Activated CD4-positive, CD25-positive, alpha-beta regulatory T cell treated with anti-CD3 and anti-CD28 coated beads, Interleukin-2, amount 50 U/mL, for 24 hours (primary cell): Measurements from ENCODE around the gene TTLL6.

Experiments used
- ATAC-seq, 2 donors: fragments of 150-1000 bp; cut with Tn5 transposase; one replicate each; pipeline ENCODE4 v1.10.0; 2021; ENCODE audit warnings: mild to moderate bottlenecking in 1 of 2, moderate library complexity in 1 of 2

The TTLL6 gene

GRCh38 chr17:48737330-48738043 lies 79.5 kb downstream of the TTLL6 start:
- ATAC-seq: no peak

DNA sequence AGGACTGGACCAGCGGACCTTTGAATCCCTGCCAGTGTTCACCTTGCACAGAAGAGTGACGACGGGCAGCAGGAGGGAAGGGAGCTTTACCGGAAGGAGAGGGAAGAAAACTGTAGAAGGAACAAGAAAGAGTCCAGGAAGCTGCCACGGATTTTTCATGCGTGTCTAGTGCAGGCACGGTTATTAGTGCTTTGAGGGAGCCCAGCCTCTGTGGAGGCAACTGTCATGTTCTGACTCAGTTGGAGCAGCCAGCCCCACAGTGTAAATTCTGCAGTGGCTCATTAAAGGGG lies 82.0 kb downstream of the TTLL6 start:
- no peak for ATAC-seq

DNA sequence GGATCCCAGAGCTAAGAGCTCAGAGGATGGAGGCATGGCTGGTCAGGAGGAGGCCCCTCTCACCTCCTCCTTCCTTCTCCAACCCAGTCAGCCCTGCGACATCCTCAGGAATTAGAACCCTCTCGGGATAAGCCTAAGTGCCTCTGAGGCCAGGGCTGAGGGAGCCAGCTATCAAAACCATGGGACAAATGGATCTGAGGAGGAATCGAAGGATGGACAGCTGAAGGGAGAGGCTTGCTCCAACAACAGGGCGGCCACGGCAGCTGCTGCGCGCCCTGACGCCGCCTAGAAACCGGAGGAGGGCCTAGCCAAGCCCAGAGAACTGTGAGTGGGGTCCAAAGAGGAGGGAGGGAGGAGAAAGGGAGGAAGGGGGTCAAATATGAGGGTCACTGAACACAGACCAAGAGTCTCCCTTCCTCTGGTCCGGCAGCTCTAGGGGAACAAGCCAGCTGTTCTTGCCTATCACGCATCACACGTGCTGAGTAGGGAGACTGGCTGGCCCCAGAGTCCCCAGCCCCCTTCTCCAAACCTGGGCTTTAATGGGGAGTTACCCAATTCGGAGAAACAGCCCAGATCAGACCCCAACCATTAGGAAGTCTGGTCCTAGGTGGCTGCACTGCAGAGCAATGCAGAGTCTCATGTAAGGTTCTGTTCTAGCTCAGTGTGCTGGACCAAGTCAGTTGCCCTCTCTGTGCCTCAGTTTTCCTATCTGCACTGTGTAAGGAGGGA lies 82.5 kb downstream of the TTLL6 start:
- ATAC-seq: no peak

GRCh38 chr17:48733632-48734328 lies 83.2 kb downstream of the TTLL6 start:
- ATAC-seq: no peak

GRCh38 chr17:48732688-48733629 lies 84.1 kb downstream of the TTLL6 start:
- no peak for ATAC-seq

GRCh38 chr17:48731355-48731754 lies 85.7 kb downstream of the TTLL6 start:
- ATAC-seq: peak; percentile 32 to 61

- ATAC-seq: no peak
Measured at GRCh38 chr17:48730240-48730550, 86.8 kb downstream of the TTLL6 start.

DNA sequence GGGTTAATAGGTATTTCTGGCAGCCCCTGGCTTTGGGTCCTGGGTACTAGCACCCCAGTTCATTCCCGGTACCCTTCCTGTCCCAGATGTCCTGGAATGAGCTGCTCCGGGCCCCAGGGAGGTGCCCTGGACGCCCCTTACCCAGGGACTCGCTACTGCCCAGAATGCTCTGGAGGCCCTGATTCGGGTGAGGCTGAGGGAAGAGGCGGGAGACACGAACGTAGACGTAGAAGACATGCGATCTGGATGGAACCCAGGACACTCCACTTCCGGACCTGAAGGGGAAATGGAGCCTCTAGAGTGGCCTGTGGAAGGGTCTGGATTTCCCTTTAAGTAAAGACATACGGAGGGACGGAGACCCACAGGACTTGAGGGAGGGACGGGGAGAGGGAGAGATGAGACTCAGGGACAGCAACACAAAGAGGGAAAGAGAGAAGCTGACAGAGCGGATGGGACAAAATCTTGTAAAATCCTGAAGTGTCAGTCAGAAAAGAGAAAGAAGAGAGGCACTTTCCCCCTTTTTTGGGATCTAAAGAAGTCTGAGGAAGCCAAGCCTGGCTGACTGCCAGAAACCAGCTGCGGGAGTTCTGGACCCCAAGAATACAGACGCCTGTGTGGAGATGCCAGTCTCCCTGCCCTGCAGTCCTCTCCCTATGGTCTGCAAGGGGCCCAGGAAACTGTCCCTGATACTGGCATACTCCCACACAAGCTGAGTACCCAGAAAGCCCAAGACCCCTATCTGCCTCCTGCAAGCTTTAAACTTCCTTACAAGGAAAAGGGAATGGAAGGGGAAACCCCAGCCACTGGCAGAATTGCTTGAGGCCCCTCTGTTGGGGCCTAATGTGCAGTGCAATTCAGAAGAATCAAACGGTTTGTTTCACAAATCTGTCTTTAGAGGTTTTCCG lies 87.4 kb downstream of the TTLL6 start:
- no peak for ATAC-seq

DNA sequence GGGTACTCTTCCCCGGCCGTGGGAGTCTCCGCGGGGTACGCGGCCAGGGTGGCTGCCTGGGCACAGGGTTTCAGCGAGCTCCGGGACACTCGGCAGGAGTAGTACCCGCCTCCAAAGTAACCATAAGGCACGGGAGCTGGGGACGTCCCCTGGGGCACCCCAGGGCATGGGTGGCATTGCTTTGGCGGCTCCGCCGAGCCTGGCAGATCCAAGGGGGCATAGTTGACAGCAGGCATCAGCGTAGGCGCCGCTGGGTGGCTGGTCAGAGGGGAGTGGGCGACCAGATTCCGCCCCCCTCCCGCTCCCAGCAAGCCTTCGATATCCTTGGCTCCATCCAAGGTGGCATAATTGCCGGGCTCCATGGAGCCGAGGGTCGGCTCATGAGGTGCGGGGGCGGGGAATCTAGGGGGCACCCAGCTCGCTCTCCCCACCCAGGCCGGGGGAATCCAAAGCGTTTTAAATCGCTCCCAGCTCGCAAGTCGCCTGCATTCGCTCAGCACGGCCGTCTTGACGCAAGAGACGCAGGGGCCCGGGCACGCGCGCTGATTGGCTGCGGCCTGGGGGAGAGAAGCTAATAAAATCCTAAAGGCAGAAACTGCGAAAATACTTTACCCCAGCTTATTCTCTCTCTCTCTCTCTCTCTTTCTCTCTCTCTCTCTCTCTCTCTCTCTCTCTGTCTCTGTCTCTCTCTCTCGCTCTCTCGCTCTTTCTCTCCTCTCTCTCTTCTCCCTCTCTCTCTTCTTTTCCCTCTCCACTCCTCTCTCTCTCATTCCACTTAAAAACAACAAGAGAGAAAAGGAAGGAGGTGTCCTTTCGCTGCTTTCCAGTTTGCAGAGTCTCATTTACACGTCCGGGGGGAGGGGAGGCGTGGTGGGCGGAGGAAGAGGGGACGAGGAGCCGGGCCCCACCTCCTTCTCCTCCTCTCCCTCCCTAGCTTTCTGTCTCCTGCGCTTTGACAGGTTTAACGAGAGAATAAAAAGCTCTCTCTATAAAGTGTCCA lies 88.5 kb downstream of the TTLL6 start, which contains the start of gene HOXB13:
HOXB13 (minus strand) TSS at position 519 of the 1,000 bp plus-strand sequence; CDS start at position 362, 157 bp downstream.
- no peak for ATAC-seq

DNA sequence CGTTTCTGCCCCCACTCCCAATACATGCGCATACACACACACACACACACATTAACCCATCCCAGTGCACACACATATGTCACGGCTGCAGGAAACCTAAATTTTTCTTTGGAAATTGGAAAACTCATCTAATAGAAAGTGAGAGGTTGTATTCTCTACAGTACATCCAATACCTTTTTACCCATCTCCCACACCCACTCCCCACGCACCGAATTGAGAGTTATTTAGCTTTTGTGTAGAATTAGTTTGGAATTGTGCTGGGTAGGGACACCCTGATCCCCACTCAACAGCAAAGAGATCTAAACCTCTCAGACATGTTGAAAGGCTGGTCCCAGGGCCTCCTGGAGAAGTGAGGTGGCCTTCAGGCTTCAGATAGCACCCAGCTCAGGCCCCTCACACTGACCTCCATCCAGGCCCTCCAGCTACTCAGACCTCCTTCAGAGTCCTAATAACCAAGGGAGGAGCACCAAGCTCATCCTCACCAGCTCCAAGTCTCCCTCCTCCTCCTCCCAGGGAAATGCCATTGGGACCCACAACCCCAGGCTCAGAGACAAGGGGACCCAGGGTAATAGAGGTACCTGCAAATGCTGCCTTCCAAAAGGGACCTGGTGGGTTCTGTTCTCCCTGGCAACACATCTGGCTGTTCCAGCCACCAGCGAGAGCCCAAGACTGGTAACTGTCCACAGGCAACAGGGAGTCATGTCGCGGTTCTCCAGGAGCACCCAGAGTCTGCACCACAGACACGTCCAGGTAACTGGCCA lies 89.4 kb downstream of the TTLL6 start:
- ATAC-seq: no peak

DNA sequence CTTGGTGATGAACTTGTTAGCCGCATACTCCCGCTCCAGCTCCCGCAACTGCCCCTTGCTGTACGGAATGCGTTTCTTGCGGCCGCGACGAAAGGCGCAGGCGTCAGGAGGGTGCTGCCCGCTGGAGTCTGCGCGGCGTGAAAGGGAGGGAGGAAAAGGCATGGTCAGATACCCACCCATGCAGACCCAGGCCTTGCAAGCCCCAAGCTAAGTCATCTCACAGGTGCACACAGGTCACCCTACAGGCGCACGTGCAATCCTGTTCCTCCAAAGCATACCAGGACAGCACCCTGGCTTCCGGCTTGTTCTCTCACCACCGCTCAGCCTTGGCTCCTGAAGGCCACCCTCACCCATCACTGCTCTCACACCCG lies 90.1 kb downstream of the TTLL6 start:
- no peak for ATAC-seq

DNA sequence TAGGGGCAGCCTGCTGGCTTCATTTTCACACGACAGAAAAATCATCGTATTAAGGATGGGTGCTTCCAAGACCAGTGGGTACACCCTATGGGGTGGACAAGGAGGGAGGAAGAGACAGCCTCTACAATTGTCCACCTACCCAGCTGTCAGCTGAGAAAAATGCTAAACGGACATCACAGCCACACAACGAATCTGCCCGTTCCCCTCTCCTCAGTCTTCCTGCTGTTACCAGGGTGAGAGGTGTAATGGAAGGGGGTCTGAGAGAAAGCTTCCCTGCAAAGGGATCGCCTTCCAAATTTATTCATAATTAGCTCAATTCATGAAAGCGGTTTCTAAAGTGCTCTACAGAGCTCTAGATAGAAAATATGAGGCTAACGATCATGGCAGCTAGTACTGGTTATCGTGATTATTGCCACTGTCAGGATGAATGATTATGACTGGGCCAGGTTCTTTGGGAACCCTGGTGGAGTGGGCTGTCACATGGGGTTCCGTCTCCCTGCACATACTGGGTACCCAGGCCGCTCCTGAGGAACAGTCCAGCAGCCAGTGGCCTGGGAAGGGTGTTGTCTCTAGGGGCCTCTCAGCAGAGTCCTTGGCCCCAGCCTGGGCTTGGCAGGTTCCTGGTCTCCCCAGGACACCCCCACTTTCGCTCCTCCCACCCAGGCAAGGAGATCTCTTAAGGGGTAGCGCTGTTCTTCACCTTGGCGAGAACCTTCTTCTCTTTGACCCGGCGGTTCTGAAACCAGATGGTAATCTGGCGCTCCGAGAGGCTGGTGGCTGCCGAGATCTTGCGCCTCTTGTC lies 90.7 kb downstream of the TTLL6 start:
- no peak for ATAC-seq

GRCh38 chr17:48725288-48726064 lies 91.6 kb downstream of the TTLL6 start:
- no peak for ATAC-seq

DNA sequence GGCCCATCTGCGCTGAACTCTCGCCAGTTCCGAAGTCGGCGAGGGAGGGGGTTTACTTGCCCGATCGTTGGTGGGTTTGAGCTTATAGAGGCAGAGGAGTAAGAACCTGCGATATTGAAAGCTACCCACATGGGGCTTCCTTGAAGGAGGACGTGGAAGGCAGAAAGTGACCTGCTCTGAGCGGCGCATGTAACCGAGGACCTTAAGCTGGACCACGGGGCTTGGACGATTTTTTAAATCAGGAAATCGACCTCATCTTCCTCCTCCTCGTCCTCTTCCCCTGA lies 92.1 kb downstream of the TTLL6 start:
- no peak for ATAC-seq

DNA sequence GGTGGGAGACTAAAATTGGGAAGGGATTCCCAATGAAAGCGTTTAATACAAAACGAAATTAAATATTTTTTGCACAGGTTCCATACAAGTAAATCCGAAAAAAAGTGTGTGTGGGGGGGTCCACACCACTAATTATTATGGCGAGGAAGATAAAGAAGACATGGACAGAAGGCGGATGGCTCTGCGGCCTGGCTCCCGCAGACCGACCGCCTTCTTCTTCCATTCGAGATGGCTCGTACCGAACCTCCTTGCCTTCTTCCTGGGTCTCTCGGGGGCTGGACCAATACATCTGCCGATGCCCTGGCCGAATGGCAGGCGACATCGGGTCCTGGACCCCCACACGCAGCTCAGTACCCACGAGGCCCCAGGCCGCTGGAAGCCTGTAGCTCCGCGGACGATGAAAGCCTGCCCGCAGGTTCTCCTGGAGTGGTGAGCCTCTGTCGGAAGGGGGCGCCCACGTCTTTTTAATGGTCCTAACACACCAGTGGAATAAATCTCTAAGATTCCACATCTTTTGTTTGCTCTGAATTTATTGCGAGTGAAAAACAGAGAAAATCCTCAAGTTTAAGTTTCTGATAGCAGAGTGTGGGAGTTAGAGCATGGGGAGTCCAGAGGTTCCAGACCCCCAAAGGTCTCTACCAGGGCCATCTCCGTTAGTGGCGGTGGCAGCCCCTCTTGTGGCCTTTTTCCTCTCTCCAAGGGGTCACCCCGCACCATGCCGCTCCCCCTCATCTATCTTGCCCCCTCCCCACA lies 92.6 kb downstream of the TTLL6 start:
- peak; percentile 79 to 85 for ATAC-seq

GRCh38 chr17:48723423-48724250 lies 93.4 kb downstream of the TTLL6 start:
- no peak for ATAC-seq
